Stimulated activated CD8-positive, alpha-beta memory T cell treated with anti-CD3 and anti-CD28 coated beads, Interleukin-7, amount 100 ng/mL, for 48 hours (primary cell): ENCODE results near the gene TMEM190.
A peak's percentile ranks its signal among the peaks of the same experiment; 100 is the strongest.

Experiments
- DNase-seq, 2 donors: peaks; one replicate each; pipeline ENCODE4 v3.0.0-alpha.2; 2020; ENCODE audit warnings: low read depth in 1 of 2; ENCODE audit errors: extremely low read depth in 1 of 2

Gene TMEM190

GRCh38 chr19:55350620-55351315 is 25.9 kb upstream of the TMEM190 start:
- DNase-seq, result no peak

DNA sequence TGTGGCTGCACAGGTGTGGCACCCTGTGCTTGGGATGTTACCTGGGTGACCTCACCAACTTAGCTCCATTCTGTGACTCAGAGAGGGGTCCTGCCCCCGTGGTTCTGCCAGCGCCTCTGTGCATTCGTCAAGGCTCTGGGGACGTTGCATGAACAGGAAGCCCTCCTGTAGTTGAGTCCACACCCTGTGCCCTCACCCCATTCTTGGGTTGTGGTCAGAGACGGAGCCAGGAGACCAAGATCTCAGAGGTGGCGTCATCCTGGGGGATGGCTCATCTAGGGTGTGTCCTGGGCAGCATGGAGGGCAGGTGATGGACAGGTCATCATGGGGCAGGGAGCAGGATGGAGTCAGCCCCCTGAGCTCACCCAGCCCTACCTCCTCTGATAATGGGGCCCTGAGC is 24.6 kb upstream of the TMEM190 start:
- no peak for DNase-seq

GRCh38 chr19:55352549-55353145 is 24.0 kb upstream of the TMEM190 start:
- DNase-seq, result no peak

DNA sequence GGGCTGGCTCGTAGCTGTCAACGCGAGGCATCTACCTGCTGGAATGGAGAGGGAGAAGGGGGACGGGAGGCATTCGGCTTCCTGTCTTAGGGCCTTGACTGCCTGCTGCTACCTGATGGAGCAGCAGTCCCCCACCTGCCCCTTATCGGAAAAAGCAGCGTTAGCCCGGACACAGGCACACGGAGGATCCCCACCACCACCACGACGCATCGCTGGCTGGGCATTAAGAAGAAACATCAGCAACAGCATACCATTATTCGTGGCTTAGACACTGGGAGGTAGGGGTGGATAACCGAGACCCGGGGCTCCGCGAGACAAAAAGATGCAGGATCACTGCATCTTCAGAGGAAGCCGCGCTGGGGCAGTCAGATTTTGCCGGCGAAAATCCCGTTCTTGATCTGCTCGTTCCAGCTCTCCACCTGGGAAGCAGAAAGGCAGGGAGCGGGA is 23.2 kb upstream of the TMEM190 start:
- no peak for DNase-seq

GRCh38 chr19:55353803-55354697 is 22.6 kb upstream of the TMEM190 start:
- peak in 1 of 2 donors; percentile 10 for DNase-seq

DNA sequence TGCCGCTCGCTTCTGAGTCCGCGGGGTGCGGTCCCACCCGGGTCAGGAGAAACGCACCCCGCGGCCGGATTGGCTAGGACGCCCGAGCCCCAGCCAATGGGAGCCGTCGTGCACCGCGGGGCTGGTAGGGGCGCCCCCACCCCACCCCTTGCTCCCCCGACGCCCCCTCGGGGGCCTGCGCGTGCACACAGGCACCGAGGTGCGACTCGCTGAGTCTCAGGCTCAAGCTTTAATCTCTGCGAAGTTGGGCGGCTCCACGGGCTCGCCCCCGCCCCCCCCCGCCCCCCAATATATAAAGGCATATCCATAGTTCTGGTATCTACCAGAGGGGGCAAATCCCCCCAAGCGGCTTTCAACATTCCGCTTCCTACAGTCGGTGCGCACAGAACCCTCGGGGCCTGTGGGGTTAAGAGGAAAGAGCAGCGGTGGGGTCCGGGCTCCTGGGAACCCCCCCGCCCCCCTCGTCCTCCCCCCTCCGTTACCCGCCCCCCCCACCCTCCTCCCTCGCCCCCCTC is 21.9 kb upstream of the TMEM190 start, which contains the start of gene COX6B2:
Gene COX6B2 (minus strand): TSS at position 22 of the 515 bp plus-strand sequence. CDS start 198 bp downstream, outside the sequence.
- DNase-seq, result no peak

GRCh38 chr19:55355213-55355821 is 21.3 kb upstream of the TMEM190 start:
- DNase-seq, result no peak

DNA sequence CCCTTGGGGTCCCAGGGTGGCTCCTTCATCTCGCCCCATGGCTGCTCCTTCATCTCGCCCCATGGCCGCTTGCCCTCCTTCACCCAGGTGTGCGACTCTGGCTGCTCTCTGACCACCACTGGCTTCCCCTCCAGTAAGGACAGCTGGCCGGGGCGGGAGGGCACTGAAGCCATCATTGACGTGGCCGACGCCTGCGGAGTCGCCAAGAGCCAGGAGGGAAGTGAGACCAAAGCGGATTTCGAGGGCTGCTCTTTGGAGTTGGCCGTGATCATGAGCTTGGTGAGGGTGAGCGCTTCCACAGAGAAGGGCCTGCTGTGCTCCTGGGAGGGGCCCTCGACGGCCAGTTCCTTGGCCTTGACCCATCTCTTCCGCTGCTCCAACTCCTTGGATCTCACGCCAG is 18.1 kb upstream of the TMEM190 start:
- no peak for DNase-seq

GRCh38 chr19:55358943-55359908 is 17.4 kb upstream of the TMEM190 start:
- no peak for DNase-seq

DNA sequence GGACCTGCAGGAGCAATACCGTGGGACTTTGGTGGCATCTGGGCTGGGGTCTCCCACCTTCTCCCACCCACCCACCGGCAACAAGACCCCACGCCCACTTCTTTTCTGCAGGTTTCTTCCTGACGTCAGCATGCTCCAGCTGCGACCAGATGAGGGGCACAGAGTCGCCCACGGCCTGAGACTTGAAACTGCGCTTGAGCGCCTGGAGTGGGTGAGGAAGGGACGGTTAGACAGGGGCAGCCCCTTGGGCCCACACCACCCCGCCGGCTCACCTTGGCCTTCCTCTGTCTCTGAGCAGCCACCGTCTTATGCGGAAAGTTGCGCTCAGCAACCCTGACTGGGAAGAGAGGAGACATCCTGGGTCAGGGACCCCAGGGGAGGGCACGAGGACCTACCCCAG is 15.7 kb upstream of the TMEM190 start:
- DNase-seq, result no peak

DNA sequence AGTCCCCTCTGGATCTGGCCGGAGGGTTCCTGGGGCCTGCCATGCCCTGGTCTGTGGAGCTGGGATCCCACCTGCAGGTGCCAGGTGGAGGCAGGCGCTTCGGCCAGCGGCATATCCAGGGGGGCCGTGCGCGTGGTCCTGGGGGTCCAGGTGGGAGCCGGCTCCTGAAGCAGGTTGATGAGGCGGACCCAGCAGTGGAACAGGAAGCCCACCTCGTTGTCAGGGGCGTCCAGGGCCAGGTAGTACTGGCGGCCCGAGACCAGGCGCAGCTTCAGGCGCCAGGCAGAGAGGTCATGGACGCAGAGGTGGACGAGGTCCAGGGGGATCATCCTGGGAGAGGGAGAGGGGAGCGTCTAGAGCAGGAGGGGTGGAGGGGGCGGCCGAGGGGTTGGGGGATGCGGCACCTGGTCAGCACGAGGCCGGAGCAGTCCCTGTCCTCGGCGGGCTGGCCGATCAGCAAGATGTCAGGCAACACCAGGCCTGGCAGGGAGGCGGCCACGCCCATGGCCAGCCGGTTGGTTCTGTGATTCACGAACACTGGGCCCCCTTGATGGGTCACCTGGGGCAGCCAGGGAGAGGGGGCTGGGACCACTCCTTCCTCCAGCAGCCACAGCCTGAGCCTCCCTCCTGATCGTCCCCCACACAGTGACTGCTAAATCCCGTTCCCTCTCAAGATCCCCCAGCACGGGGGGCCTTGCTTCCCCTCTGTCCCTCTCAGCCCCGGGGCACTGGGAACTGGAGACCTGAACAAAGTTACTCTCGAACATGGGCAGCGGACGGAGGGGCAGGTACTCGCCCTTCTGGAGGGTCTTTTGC is 14.2 kb upstream of the TMEM190 start:
- DNase-seq, result no peak

DNA sequence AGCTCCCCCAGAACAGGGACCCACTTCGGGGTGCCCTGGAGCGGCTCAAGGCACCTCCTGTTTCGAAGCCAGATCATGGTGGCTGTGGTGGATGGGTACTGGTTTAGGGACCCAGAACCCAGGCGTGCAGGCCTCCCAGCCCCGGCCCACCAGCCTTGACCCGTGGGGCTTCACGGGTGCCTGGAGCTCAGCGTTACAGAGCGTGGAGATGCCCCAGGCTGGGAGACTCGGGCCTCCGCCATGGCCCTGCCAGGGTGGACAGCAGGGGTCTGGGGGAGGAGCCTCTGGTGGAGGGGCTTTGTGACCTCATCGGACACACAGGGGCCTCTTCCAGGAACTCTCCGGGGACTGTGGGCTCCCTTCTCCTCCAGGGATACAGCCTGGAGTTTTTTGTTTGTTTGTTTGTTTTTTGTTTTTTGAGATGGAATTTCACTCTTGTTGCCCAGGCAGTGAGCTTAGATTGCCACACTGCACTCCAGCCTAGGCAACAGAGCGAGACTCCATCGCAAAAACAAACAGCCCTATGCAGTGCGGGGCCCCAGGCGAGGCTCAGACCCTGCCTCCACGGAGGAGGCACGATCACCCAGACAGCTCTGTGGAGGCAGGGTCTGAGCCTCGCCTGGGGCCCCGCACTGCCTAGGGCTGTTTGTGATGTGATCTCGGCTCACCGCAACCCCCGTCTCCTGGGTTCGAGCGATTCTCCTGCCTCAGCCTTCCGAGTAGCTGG is 13.5 kb upstream of the TMEM190 start, which contains the start of gene GARIN5B:
Gene GARIN5B (minus strand): TSS at position 271 of the 727 bp plus-strand sequence. CDS start 194 bp downstream, at position 77.
- no peak for DNase-seq

GRCh38 chr19:55365245-55365644 is 11.4 kb upstream of the TMEM190 start:
- DNase-seq, result no peak

- DNase-seq, result no peak
Measured at GRCh38 chr19:55365964-55366363, 10.7 kb upstream of the TMEM190 start.

GRCh38 chr19:55366790-55367189 is 9.8 kb upstream of the TMEM190 start:
- no peak for DNase-seq

- DNase-seq, result no peak
Measured at GRCh38 chr19:55368106-55368505, 8.5 kb upstream of the TMEM190 start.

GRCh38 chr19:55368701-55369563 is 7.7 kb upstream of the TMEM190 start:
- no peak for DNase-seq
